HuH-7 (cell line): ENCODE data around the gene CAP1.
A peak's percentile ranks its signal among the peaks of the same experiment; 100 is the strongest.
"Not testable (repeated sequence)": the region's sequence is repeated elsewhere in the genome, so short reads cannot be mapped to it uniquely, and the experiment has no call there.

Experiments used
- DNase-seq: peaks from one replicate; pipeline ENCODE4 v3.0.0; 2011; ENCODE audit warnings: low spot score

CAP1 gene

DNA sequence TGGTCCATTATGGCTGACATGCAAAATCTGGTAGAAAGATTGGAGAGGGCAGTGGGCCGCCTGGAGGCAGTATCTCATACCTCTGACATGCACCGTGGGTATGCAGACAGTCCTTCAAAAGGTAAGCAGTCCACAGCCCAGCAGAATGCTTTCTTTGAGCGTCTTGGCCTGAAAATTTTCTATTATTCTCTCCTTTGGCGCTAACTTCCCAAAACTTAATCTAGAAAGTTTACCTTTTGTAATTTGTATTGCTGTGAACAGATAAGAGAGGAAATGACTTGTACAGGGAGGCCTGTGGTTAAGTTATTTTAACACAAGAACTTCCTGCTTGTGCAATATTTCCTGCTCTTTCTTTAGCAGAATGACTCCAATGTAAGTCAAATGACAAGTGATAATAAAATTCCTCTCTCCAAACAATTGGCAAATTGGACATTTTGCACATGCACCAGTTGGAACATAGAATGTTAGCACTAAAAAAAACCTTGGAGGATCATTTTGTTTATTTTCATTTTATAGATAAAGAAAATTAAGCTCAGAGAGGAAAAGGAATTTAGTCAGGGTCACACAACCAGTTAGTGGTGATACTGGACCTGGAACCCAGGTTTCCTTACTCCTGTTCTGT, 18.9 kb downstream of the CAP1 start:
- peak; percentile 20 for DNase-seq

GRCh38 chr1:40059960-40060750, 19.6 kb downstream of the CAP1 start:
- no peak for DNase-seq

- no peak for DNase-seq
These were observed 24.4 kb downstream of the CAP1 start for GRCh38 chr1:40064797-40065499.

DNA sequence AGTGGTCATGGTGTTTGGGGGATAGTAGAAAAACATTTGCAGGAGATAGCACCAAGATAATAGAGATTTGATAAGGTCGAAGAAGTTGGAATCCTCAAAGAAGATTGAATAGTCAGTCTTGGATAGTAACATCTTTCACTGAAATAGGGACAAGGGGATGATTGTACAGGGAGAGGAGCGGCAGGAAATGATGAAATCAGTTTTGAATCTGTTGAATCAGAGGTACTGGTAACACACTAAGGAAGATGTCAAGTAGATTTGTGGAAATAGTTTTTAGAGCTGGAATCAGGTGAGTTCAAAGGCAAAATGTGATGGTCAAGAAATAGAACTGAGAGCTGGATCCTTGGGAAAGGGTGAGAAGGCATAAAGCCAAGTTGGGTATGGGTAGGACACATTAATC, 26.5 kb downstream of the CAP1 start:
- DNase-seq = no peak

DNA sequence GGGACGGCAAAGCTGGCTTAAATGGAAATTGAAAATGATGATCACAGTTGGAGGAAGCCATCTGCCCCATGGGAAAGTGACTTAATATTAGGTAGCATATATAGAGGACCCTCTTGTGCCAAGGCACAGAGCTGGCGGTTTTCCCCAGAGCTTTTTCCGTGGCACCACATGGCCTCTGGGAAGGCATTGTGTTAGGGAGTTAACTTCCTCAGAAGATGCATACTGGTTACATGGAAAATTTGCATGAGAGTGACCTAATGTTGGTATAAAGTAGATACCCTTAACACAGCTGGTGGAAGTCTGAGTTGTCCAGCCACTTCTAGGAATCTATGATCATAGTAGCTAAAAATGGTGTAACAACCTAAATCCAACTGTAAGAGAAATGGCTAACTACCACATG, 27.3 kb downstream of the CAP1 start:
- DNase-seq = no peak

DNA sequence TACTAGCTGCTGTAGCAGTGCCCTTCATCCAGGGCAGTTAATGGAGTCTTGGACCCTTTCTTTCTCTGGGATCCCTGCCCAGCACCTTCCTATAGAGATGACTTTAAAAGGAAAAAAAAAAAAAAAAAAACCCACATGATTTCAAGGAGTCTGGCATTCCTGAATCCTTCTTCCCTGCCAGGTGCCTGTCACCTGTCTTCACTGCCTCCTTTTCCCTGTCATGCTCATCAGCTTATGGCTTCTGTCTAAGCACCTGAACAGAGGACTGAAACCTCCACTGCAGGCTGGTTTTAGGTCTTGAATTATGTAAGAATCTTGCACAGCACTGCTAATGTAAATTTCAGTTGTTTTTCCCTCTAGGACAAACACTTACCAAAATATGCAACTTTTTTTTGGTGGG, 31.6 kb downstream of the CAP1 start:
- no peak for DNase-seq

DNA sequence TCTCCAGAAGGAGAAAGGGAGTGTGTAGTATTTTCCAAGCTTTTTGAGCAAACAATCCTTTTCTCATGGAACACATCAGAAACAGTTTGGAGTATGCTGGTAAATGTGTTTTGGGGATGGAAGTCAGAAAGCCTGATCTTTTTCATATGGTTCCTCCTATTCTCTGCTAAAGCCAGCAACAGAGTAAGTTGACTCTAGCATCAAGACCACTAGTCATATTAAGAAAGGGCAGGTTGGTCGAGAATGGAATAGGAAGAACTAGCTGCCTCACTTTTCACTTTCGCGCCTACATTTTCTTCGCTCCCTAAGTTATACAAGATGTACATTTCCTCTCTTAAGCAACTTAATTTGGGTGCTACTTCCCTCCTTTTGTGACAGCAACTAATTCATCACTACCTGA, 32.5 kb downstream of the CAP1 start:
- no peak for DNase-seq

DNA sequence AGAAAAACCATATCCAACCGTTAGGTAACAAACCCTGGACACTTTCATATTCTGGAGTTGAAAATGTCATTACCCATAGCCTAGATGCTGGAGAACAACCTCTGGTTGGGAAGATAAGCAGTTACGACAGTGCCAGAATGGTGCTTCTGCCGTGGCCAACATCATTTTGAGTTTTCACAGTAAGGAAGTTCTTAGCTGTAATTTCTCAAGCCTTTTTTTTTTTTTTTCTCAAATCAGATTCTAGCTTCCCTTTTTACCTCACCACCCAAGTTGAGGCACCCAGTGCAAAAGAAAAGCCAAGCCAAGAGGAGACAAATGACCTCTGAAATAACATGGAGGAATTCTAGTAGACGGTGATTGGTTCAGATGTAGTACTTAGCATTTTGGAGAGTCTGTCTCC, 34.7 kb downstream of the CAP1 start:
- no peak for DNase-seq

GRCh38 chr1:40076895-40077312, 36.4 kb downstream of the CAP1 start:
- no peak for DNase-seq

GRCh38 chr1:40078512-40079333, 38.2 kb downstream of the CAP1 start:
- DNase-seq = peak; percentile 65

GRCh38 chr1:40079774-40080400, 39.4 kb downstream of the CAP1 start:
- DNase-seq = no peak

DNA sequence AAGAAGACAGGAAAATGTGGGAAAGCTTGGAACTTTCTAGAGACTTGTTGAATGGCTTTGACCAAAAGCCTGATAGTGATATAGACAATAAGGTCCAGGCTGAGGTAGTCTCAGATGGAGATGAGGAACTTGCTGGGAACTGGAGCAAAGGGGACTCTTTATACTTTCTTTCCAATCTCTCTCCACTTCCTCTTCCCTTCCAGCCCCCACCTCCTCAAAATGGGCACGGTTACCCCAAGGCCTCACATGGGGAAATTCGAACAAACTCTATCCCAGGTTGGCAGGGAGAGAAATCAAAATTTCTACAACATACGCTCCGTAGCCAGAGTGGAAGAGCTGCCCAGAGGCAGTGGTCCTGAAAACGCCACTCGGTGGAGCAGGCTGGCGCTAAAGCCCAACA, 41.3 kb downstream of the CAP1 start:
- no peak for DNase-seq

- DNase-seq = not testable (repeated sequence)
These were observed 44.2 kb downstream of the CAP1 start for GRCh38 chr1:40084750-40085149.

DNA sequence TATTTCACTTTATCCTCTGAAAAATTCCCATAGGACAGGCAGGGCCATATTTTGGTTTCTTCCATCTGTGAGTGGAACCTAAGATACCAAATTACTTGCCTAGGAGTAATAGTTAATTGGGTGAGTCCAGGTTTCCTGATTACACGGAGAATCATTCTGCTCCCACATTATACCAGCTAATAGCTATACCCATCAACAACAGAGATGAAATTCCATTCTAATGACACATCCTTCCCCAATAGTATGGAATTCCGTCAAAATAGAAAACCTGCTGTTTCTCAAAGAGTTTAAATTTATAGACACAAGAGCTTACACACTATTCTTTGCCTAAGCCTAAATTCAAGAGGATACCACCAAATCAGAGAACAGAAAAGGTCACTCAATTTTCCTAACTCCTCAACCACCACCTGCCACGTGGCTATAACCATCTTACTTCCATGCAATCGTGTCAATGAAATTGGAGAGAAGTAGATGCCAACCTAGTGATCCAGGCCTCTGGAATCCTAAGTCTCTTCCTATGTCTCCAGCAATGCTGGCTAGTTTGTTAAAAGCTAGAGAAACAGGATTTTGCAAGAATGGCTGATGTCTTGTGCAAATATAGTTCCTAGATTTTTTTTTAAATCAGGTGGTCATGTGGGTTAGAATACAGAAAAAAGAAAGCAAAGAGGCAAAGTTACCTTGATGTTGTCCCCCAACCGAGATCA, 50.3 kb downstream of the CAP1 start:
- no peak for DNase-seq

GRCh38 chr1:40092241-40092640, 51.7 kb downstream of the CAP1 start:
- DNase-seq = no peak

GRCh38 chr1:40092706-40093639, 52.4 kb downstream of the CAP1 start:
- DNase-seq = no peak

GRCh38 chr1:40094466-40095110, 54.1 kb downstream of the CAP1 start:
- DNase-seq = no peak

- no peak for DNase-seq
These were observed 55.3 kb downstream of the CAP1 start for GRCh38 chr1:40095806-40096205.

DNA sequence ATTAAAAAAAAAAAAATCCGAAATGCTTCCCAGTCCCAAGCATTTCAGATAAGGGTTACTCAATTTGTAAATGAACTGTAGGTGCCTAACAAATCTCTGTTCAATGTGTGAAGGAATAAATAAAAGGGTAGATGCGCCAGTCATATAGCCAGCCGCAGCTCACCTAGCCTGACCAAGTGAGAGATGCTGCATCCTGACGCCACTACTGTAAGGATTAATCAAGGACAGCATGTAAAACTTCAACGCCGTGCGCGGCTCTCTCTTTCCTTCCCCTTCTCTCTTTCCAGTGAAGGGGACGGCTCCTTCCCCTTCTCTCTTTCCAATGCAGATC, 56.1 kb downstream of the CAP1 start:
- DNase-seq = no peak
